ENCODE data around the gene FSCN2.

FSCN2 gene

DNA sequence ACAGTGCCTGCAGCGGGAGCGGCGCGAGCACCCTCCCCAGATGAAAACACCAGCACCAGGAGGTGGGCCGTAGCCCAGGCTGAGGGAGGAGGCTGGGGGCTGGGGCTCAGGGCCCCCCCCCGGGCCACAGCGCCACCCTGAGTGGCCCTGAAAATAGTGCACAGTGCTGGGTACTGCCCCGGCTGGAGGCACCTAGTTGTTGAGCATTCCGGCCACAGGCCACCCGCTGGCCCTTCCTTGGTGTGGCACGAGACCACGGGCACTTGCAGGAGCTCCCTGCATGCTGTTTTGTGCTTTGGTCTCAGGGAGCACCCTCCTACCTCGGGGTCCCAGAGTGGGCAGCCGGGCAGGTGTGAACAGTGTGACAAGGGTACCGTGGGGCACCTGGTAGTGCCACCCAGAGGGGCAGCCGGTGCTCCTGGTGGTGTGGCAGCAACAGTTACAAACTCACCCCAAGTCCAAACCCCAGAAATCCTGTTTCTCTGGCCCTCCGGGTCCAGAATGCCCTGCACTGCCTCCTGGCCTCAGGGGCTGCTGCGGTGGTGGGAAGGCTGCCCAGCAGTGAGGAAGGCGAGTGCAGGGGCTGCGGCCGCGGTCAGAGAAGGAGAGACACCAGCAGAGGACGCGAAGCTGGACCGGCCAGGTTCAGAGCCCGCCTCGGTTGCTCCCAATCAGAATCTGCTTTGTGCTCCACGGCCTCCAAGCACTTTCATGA, 11.9 kb downstream of the FSCN2 start:
- no peak overlapping the region for H3K4me3 ChIP-seq (ENCODE audit: low read depth, low read length)
- no peaks in the 10 kb centered on the region for H3K27me3 ChIP-seq
- peaks cover 18% of the 10 kb centered on the region for H3K36me3 ChIP-seq
- peaks cover 18% of the 10 kb centered on the region for H3K4me1 ChIP-seq
- TF ChIP-seq, protein P1, sequence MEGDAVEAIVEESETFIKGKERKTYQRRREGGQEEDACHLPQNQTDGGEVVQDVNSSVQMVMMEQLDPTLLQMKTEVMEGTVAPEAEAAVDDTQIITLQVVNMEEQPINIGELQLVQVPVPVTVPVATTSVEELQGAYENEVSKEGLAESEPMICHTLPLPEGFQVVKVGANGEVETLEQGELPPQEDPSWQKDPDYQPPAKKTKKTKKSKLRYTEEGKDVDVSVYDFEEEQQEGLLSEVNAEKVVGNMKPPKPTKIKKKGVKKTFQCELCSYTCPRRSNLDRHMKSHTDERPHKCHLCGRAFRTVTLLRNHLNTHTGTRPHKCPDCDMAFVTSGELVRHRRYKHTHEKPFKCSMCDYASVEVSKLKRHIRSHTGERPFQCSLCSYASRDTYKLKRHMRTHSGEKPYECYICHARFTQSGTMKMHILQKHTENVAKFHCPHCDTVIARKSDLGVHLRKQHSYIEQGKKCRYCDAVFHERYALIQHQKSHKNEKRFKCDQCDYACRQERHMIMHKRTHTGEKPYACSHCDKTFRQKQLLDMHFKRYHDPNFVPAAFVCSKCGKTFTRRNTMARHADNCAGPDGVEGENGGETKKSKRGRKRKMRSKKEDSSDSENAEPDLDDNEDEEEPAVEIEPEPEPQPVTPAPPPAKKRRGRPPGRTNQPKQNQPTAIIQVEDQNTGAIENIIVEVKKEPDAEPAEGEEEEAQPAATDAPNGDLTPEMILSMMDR (IDR thresholded peaks at IDR 0.05; ENCODE audit: low read depth, low read length) = no peak
- peak; percentile 11 for DNase-seq
- H3K9me3 ChIP-seq = no peaks in the 10 kb centered on the region

DNA sequence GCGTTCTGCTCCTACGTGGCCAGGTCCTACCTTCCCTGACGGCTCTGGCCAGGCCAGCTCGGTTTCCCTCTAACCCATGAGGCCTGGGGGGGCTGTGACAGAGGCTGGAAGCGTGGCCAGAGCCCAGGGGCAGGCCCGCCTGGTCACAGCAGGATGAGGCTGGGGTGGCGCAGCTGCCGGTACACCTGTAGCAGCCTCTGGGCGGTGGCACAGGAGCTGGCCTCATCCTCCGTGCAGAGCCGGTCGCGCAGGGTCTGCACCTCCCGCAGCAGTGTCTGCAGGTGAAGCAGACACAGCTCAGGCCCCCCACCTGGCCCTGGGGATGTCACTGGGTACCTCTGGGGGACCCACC, 12.5 kb downstream of the FSCN2 start:
- H3K27me3 ChIP-seq = no peaks in the 10 kb centered on the region
- DNase-seq = peak; percentile 10
- peaks cover 24% of the 10 kb centered on the region for H3K36me3 ChIP-seq
- H3K4me1 ChIP-seq = peaks cover 18% of the 10 kb centered on the region
- H3K4me3 ChIP-seq (ENCODE audit: low read depth, low read length) = no peak overlapping the region
- H3K9me3 ChIP-seq = no peaks in the 10 kb centered on the region
- TF ChIP-seq, protein P1 (IDR thresholded peaks at IDR 0.05; ENCODE audit: low read depth, low read length) = no peak

DNA sequence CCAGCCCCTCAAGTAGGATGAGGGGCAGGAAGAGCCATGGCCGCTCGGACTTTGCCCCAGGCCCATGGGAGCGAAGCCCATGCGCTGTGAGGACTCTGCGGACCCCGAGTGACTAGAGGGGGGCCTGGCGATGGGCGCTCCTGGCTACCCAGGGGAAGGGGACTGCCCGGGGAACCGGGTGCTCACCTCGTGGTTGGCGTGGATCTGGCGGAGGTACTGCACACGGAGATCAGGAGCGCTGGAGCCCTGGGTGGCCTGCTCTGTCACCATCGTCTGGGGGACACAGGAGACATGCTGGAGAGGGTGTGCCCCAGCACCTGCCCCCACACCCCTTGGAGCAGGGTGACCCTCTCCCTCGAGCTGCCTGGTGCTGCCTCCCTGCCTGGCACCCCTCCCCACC, 12.9 kb downstream of the FSCN2 start:
- Histone ChIP-seq H3K4me1 (peaks cover 15% of the 10 kb centered on the region), H3K27me3 (no peaks in the 10 kb centered on the region), H3K36me3 (peaks cover 28% of the 10 kb centered on the region), H3K4me3 (ENCODE audit: low read depth, low read length) (no peak overlapping the region), H3K9me3 (no peaks in the 10 kb centered on the region)
- TF ChIP-seq, protein P1 (IDR thresholded peaks at IDR 0.05; ENCODE audit: low read depth, low read length) = no peak
- peak; percentile 7 for DNase-seq

- peaks cover 44% of the 10 kb centered on the region for H3K36me3 ChIP-seq
- H3K9me3 ChIP-seq = no peaks in the 10 kb centered on the region
- peaks cover 6% of the 10 kb centered on the region for H3K4me1 ChIP-seq
- DNase-seq = peak; percentile 9
- H3K27me3 ChIP-seq = no peaks in the 10 kb centered on the region
- TF ChIP-seq, protein P1 (IDR thresholded peaks at IDR 0.05; ENCODE audit: low read depth, low read length) = no peak
- no peak overlapping the region for H3K4me3 ChIP-seq (ENCODE audit: low read depth, low read length)
These were observed 14.5 kb downstream of the FSCN2 start for GRCh38 chr17:81542431-81543338.

GRCh38 chr17:81543339-81543675, 15.1 kb downstream of the FSCN2 start:
- H3K4me3 ChIP-seq (ENCODE audit: low read depth, low read length) = no peak overlapping the region
- no peaks in the 10 kb centered on the region for H3K9me3 ChIP-seq
- no peaks in the 10 kb centered on the region; the same call in 1 of the 2 replicates for H3K4me1 ChIP-seq
- H3K36me3 ChIP-seq = peaks cover 50% of the 10 kb centered on the region
- no peak for DNase-seq
- TF ChIP-seq, protein P1 (IDR thresholded peaks at IDR 0.05; ENCODE audit: low read depth, low read length) = no peak
- no peaks in the 10 kb centered on the region for H3K27me3 ChIP-seq

- no peak for DNase-seq
- TF ChIP-seq, protein P1 (IDR thresholded peaks at IDR 0.05; ENCODE audit: low read depth, low read length) = no peak
- H3K4me3 ChIP-seq (ENCODE audit: low read depth, low read length) = no peak overlapping the region
- H3K9me3 ChIP-seq = no peaks in the 10 kb centered on the region
- no peaks in the 10 kb centered on the region for H3K27me3 ChIP-seq
- H3K4me1 ChIP-seq = no peaks in the 10 kb centered on the region
- peaks cover 50% of the 10 kb centered on the region for H3K36me3 ChIP-seq
These were observed 15.6 kb downstream of the FSCN2 start for GRCh38 chr17:81543756-81544155.

Measured in BE2C (cell line).